Memory B cell (primary cell): ENCODE results near the gene GLCCI1.

Source experiments
- ATAC-seq: fragments of 150-1000 bp; cut with Tn5 transposase; 2 replicates; pipeline ENCODE4 v1.10.0; 2021; ENCODE audit warnings: low read depth, mild to moderate bottlenecking, moderate library complexity
- DNase-seq, 2 donors: peaks; one replicate each; pipeline ENCODE4 v3.0.0; 2022; ENCODE audit warnings: low spot score in 2 of 2
- H3K27ac Mint-ChIP-seq: one replicate; pipeline ENCODE4 v1.8.0; 2022; ENCODE audit warnings: mild to moderate bottlenecking, moderate library complexity, mixed read lengths
- H3K27me3 Mint-ChIP-seq: one replicate; pipeline ENCODE4 v1.8.0; 2022; ENCODE audit warnings: mixed read lengths
- H3K36me3 Mint-ChIP-seq: one replicate; pipeline ENCODE4 v1.8.0; 2022; ENCODE audit warnings: mild to moderate bottlenecking, mixed read lengths
- H3K4me1 Mint-ChIP-seq: one replicate; pipeline ENCODE4 v1.8.0; 2022; ENCODE audit warnings: mixed read lengths
- H3K4me3 Mint-ChIP-seq: one replicate; pipeline ENCODE4 v1.8.0; 2022; ENCODE audit warnings: mild to moderate bottlenecking, moderate library complexity, mixed read lengths
- H3K9me3 Mint-ChIP-seq: one replicate; pipeline ENCODE4 v1.8.0; 2022; ENCODE audit warnings: mixed read lengths

GLCCI1 gene

DNA sequence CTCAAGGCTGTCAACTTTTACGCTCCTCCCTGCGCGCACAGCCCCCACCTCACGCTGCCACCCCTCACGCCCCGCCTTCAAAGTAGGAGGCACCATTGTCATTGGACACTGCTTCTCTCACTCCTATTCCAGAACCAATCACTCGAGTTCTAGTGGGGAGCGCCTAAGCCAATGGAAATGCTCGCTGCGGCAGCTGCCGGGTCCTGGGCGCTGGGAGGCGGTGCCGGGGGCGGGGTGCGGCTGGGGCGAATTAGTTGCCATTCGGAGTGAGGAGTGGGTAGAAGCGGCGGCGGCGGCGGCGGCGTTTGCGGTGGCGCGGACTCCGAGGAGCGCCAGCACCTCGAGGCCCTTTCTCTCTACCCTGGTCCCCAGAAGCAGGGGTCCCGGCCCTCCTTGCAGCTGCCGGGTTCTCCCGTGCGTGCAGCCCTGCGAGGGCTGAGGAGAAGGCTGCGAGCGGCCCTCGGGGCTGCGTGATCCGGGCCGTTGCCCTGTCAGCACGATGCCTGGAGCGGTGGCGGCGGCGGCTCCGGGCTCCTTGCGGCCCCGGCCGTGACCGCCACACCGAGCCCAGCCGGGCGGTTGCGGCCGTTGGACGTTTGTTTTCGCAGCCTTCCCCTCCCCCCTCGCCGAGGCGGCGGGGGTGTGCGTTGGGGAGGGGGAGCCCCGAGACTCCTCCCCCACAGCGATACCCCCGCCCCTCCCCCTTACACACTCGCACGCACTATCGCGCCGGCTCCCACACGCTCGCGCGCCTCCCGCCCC, at the start of gene GLCCI1:
Gene GLCCI1 (plus strand): TSS at position 253 of the 762 bp plus-strand sequence. CDS start 555 bp downstream, outside the sequence.
- ATAC-seq (peak; percentile 83), DNase-seq (peak; percentile 94 to 95)
- no peaks in the 10 kb centered on the region for H3K36me3 Mint-ChIP-seq
- H3K4me3 Mint-ChIP-seq, result peak within 1 kb of the TSS; percentile 88
- peaks cover 8% of the 10 kb centered on the region for H3K4me1 Mint-ChIP-seq
- H3K27ac Mint-ChIP-seq, result peak within 1 kb of the TSS; percentile 71
- no peaks in the 10 kb centered on the region for H3K27me3 Mint-ChIP-seq
- no peaks in the 10 kb centered on the region for H3K9me3 Mint-ChIP-seq

DNA sequence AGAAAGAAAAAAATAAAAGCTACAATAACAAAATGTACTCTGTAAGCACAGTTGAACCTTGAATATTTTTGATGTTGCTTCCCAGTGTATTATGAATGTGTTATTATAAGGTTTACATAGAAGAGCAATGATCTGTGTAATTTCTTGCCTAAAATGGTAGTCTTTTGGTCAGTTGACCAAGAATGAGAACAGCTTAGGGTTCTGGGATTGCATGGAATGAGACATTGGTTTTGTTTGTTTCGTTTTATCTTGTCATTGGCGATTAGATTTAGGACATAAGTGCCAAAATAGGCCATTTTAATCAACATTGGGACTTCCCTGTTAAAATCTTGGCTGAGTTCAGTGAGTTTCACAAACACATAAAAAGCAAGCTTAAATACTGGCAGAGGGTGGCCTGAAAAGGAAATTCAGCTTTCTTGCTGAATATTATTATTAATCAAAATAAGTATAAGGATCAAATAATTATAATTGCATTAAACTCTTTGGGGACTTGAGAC, 49.1 kb upstream of the GLCCI1 start:
- ATAC-seq (no peak), DNase-seq (no peak)
- Mint-ChIP-seq H3K27me3 (no peaks in the 10 kb centered on the region), H3K36me3 (peaks cover 12% of the 10 kb centered on the region), H3K4me1 (peaks cover 39% of the 10 kb centered on the region), H3K9me3 (no peaks in the 10 kb centered on the region), H3K4me3 (no peak overlapping the region), H3K27ac (peak overlapping the region; percentile 87)

DNA sequence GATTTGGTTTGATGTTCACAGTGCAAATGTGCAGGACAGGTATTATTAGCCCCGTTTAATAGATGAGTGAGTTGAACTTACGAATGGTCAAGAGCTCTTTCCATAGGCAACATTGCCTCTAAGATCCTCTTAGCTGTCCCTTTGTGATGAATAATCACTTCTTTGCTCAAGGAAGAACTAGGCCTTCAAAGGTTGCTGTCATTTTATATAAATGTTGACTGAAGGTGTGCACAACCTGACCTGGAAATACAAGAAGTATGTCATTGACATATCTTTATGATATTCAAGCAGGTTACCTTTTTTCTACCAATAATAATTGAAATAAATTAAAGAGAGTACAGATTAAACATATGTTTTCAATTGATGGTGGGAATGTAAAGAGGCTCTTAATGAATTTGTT, 48.5 kb upstream of the GLCCI1 start:
- Mint-ChIP-seq H3K36me3 (peaks cover 12% of the 10 kb centered on the region), H3K27ac (peak overlapping the region; percentile 87), H3K4me3 (peak overlapping the region; percentile 67), H3K9me3 (no peaks in the 10 kb centered on the region), H3K27me3 (no peaks in the 10 kb centered on the region), H3K4me1 (peaks cover 41% of the 10 kb centered on the region)
- no peak for DNase-seq
- ATAC-seq, result no peak

DNA sequence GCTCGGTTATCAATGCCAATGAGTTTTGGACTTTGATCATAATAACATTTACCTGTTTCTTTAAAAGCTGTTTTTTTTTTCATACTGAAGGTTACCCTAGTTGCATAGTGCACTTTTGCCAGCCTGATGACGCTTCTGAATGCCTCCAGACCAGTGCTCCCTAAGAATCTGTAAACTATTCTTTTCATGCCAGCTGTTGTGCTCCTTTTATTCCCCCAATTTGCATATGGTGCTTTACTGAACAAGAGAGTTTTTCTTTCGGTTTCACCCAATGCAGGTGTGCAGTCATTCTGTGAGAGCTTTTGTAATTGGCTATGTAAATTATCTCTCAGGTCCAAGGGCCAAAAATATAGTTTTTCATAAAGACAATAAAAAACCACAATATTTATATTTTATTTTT, 48.1 kb upstream of the GLCCI1 start:
- peaks cover 12% of the 10 kb centered on the region for H3K36me3 Mint-ChIP-seq
- peak overlapping the region; percentile 87 for H3K27ac Mint-ChIP-seq
- ATAC-seq (peak; percentile 98), DNase-seq (peak in 1 of 2 donors; percentile 60)
- no peaks in the 10 kb centered on the region for H3K27me3 Mint-ChIP-seq
- H3K9me3 Mint-ChIP-seq, result no peaks in the 10 kb centered on the region
- peaks cover 41% of the 10 kb centered on the region for H3K4me1 Mint-ChIP-seq
- H3K4me3 Mint-ChIP-seq, result peak overlapping the region; percentile 67

DNA sequence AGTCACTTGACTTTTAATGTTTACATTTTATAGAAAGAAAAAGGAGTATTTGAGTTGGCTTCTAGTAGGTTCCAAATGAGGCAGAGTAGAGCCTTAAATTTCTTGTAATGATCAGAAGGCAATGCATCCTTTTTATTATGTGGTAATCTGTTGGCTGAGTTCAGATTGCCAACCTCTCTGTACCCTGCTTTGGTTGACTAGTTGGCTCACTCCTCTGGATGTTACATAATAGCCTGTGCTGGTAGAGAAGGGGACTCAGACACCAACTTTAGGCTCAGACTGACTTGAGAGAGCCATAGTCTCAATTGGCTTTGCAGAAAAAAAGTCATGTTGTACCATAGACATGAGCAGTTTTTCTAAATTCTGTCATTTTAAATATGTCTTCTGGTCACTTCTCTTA, 46.8 kb upstream of the GLCCI1 start:
- no peak for DNase-seq
- Mint-ChIP-seq H3K9me3 (no peaks in the 10 kb centered on the region), H3K27ac (peak overlapping the region; percentile 39), H3K4me1 (peaks cover 41% of the 10 kb centered on the region), H3K27me3 (no peaks in the 10 kb centered on the region), H3K4me3 (peak overlapping the region; percentile 35), H3K36me3 (peaks cover 4% of the 10 kb centered on the region)
- ATAC-seq, result no peak

DNA sequence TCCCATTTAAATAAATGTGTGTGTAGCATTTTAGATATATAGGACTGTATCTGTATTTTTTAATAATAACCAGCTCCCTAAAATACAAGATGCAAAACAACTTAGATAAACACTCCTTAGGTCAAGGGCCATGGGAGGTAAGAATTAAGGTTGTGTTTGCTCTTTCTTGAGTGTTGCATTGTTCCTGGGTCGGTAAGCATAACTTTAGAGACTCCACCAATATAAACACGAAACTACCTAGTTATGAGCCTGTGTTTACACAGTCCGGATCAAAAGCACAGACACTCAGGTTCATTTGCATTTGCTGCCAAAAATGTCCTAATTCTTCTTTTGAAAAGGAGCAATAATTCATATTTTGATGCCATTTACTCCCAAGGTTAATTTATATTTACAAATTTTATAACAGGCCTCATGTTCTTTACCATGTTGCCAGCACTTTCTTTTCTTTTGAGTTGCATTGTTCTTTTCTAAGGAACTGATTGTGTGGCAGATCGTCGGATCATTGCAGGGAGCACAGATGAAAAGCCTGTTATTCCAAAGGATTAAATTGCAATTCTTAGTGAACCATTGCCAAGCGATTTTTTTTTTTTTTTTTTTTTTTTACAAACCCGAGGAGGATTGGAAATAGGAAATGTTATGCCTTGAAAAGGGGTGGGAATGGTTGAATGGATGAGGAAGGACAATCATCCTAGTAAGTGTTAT, 45.8 kb upstream of the GLCCI1 start:
- DNase-seq (no peak), ATAC-seq (no peak)
- H3K27me3 Mint-ChIP-seq, result no peaks in the 10 kb centered on the region
- H3K9me3 Mint-ChIP-seq, result no peaks in the 10 kb centered on the region
- peak overlapping the region; percentile 39 for H3K27ac Mint-ChIP-seq
- H3K4me1 Mint-ChIP-seq, result peaks cover 37% of the 10 kb centered on the region
- no peak overlapping the region for H3K4me3 Mint-ChIP-seq
- H3K36me3 Mint-ChIP-seq, result no peaks in the 10 kb centered on the region

DNA sequence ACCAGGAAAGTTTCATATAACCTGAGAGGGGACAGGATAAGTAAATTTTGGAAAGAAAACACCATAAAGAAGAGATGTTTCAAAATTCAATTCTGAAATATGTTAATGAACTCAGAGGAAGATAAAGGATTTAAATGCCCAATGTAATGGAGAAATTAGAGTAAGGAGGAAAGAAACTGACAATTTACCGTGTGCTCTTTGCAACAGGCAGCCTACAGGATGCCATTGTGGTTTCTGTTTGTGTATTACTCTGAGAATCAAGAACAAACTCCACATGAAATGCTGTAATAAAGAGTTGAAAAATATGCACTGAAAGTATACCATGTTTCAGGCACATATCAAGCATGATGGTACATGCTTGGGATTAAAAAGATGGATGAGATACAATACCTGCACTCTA, 44.8 kb upstream of the GLCCI1 start:
- H3K4me3 Mint-ChIP-seq, result no peak overlapping the region
- H3K27ac Mint-ChIP-seq, result peak overlapping the region; percentile 8
- peaks cover 34% of the 10 kb centered on the region for H3K4me1 Mint-ChIP-seq
- no peak for DNase-seq
- H3K9me3 Mint-ChIP-seq, result no peaks in the 10 kb centered on the region
- H3K36me3 Mint-ChIP-seq, result no peaks in the 10 kb centered on the region
- no peak for ATAC-seq
- no peaks in the 10 kb centered on the region for H3K27me3 Mint-ChIP-seq

DNA sequence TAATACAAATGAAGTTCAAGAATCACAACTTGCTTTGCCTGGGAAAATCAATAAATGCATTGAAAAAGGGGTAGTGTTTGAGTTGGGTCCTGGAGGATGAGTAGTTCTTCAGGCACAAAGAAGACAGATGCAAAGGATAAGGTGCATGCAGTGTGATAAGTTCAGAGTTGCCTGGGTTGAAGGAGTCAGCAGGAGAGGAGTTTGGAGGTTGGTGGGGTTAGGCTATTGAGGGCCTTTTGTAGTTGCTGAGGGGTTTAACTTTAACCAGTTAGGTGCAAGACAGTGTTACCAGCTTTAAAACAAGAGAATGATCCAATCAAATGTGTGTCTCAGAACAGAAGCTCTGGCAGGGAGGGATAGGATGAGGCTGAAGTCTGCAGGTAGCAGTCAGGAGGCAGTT, 44.3 kb upstream of the GLCCI1 start:
- Mint-ChIP-seq H3K4me3 (no peak overlapping the region), H3K36me3 (no peaks in the 10 kb centered on the region), H3K4me1 (peaks cover 30% of the 10 kb centered on the region), H3K9me3 (no peaks in the 10 kb centered on the region), H3K27ac (peak overlapping the region; percentile 8), H3K27me3 (no peaks in the 10 kb centered on the region)
- ATAC-seq (no peak), DNase-seq (no peak)

DNA sequence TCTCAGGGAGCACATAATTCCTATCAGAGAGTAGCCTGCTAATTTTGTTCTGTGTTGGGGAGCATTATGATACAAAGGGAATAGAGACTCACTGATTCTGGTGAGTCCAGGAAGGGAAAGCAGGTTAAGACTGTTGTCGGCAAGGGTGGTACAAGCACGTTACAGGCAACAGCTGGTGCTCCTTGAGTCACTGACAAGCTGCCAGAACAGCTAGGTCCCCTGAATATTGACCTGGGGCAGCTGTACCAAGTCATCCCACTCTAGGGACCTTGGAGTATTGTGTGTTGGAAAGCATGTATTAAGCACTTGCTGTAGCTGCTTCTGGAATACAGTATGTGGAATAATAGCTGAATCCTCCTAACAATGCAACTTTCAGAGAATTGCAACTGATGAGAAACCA, 37.0 kb upstream of the GLCCI1 start:
- Mint-ChIP-seq H3K36me3 (no peaks in the 10 kb centered on the region), H3K4me3 (no peak overlapping the region), H3K27ac (no peak overlapping the region), H3K9me3 (no peaks in the 10 kb centered on the region), H3K4me1 (no peaks in the 10 kb centered on the region), H3K27me3 (no peaks in the 10 kb centered on the region)
- ATAC-seq, result no peak
- no peak for DNase-seq

DNA sequence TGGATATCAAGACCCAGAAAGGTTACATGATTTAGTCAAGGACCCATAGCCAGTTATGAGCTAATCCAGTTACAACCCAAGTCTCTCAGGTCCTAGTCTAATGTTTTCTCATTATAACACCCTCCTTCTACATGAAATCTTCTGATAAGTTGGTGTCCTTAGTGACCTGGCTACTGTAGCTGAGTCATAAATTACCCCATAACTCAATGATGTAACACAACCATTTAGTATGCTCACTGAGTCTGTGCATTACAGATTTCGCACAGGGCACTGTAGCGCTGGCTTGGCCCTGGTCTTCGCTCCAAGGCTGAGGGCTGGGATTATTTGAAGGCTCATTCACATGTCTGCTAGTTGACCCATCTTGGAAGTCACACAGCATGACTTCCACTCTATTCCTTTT, 36.0 kb upstream of the GLCCI1 start:
- H3K9me3 Mint-ChIP-seq, result no peaks in the 10 kb centered on the region

DNA sequence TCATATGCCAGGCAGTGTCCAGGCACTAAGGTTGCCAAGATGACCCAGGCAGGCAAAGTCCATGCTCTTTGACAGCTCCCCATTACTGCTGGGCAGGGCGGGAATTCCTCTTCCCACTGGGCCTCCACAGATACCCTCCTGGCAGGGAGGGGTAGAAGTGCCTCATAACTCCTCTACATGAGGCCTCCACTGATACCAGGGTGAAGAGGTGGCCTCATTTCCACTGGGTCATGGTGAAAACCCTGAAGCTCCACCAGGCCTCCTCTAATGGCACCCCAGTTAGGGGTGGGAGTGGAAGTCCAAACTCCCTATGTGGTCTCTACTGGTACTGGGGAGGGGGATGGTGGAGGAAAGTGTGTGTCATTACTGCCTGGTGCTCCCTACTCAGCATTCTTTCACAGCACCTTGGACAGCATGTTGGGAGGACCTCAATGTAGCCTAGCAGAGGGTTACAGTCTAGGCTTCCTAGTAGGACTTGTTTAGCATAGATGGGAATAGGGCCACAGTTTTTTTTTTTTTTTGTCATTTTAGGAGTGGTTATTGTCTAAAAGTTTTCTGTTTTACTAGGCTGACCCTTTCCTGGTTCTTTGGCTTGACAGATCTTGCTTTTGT, 34.6 kb upstream of the GLCCI1 start:
- Mint-ChIP-seq H3K9me3 (no peaks in the 10 kb centered on the region), H3K27ac (no peak overlapping the region), H3K4me1 (no peaks in the 10 kb centered on the region), H3K36me3 (peaks cover under 1% of the 10 kb centered on the region), H3K27me3 (no peaks in the 10 kb centered on the region), H3K4me3 (no peak overlapping the region)
- ATAC-seq (no peak), DNase-seq (no peak)

More for the DNA sequence above, 36.0 kb upstream of the GLCCI1 start:
- H3K36me3 Mint-ChIP-seq, result no peaks in the 10 kb centered on the region
- DNase-seq, result no peak
- no peaks in the 10 kb centered on the region for H3K4me1 Mint-ChIP-seq
- no peak for ATAC-seq
- H3K27me3 Mint-ChIP-seq, result no peaks in the 10 kb centered on the region
- no peak overlapping the region for H3K27ac Mint-ChIP-seq
- no peak overlapping the region for H3K4me3 Mint-ChIP-seq

DNA sequence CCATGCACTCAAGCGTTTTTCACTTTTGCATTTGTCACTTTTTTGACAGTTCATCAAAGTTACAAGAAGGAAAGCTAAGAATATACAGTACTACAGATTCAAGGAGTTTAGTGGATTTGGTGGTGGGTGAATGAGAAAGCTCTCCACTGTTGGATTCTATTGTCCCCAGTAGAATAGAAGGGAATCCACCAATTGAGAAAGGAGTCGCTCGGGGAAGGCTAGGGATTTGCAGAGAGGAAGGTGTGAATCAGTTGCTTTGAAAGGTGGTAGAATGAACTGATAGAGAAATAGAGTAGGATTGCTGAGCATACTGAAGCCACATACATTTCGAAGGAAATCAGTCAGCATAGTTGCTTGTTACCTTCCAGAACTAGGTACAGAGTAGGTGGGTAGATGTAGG, 33.7 kb upstream of the GLCCI1 start:
- H3K4me3 Mint-ChIP-seq, result no peak overlapping the region
- ATAC-seq, result no peak
- no peaks in the 10 kb centered on the region for H3K4me1 Mint-ChIP-seq
- no peaks in the 10 kb centered on the region for H3K27me3 Mint-ChIP-seq
- no peak for DNase-seq
- no peak overlapping the region for H3K27ac Mint-ChIP-seq
- no peaks in the 10 kb centered on the region for H3K9me3 Mint-ChIP-seq
- H3K36me3 Mint-ChIP-seq, result peaks cover 3% of the 10 kb centered on the region

DNA sequence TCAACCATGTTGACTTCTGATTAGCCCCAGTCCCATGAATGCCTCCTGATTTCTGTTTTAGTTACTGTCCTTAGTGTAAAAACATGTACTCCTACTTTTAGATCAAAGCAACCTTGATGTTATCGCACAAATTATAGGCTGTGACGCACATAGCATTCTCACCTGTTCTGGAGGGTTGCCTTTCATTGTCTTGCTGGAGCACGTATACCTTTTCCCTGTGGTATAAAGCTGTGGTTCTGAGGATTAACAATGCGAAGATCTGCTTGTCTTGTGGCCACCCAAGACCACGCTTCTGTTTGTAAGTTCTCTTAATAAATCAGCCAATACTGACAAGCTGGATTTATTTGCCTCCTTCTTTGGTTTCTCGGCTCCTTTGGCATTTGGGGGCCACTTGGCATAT, 30.1 kb upstream of the GLCCI1 start:
- Mint-ChIP-seq H3K9me3 (no peaks in the 10 kb centered on the region), H3K4me3 (no peak overlapping the region), H3K4me1 (peaks cover 5% of the 10 kb centered on the region), H3K27me3 (no peaks in the 10 kb centered on the region), H3K36me3 (peaks cover 3% of the 10 kb centered on the region), H3K27ac (no peak overlapping the region)
- ATAC-seq, result no peak
- DNase-seq, result no peak

DNA sequence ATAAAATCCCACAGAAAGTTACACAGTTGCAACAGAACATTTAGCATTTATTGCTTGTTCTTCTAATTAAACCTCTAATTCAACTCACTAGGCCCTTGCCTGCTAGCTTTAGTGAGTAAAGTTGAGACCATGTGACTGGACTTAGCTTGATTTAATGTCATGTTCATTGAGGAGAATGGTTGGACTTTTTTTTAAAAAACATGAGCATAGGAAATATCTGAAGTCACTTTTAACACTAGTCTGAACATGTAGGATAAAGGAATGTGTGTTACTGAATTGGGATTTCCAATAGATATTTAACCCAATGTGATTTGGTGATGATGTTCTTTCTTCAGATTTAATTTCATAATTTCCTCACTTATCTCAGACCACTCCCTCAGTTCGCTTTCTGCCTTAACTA, 24.6 kb upstream of the GLCCI1 start:
- ATAC-seq (no peak), DNase-seq (no peak)
- Mint-ChIP-seq H3K27me3 (no peaks in the 10 kb centered on the region), H3K9me3 (no peaks in the 10 kb centered on the region), H3K36me3 (peaks cover 3% of the 10 kb centered on the region), H3K27ac (peak overlapping the region; percentile 83), H3K4me1 (peaks cover 19% of the 10 kb centered on the region), H3K4me3 (no peak overlapping the region)
